Measurements from ENCODE around the gene TP53I11.

TP53I11 gene

DNA sequence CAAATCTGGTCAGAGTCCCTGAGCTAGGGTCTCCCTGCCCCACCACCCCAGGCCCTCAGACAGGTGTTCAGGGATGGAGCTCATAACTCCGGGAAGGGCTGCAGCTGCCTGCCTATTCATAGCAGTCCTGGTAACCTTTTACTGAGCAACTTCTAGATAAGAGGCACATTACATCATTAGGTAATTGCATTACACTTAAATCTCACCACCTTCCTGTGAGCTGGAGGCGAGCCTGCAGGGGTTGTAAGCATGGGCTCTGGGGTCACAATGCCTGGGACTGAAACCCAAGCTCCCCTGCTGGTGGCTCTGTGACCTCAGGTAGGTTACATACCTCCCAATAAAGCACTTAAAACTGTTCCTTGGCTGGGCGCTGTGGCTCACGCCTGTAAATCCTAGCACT, 22.5 kb downstream of the TP53I11 start:
- CTCF ChIA-PET = interaction anchor here (0.9 to 24.5 kb wide), 22 partner anchors 10 to 405 kb away, joined by 3 to 2237 read pairs (median 6); partner anchors contain the start of gene TP53I11
- DNase-seq (ENCODE audit: low read depth, low spot score) = no peak
- POLR2A ChIA-PET = no interaction called here
- H3K4me3 ChIP-seq (ENCODE audit: low read depth, low read length) = no peak overlapping the region
- TF ChIP-seq, protein P1, sequence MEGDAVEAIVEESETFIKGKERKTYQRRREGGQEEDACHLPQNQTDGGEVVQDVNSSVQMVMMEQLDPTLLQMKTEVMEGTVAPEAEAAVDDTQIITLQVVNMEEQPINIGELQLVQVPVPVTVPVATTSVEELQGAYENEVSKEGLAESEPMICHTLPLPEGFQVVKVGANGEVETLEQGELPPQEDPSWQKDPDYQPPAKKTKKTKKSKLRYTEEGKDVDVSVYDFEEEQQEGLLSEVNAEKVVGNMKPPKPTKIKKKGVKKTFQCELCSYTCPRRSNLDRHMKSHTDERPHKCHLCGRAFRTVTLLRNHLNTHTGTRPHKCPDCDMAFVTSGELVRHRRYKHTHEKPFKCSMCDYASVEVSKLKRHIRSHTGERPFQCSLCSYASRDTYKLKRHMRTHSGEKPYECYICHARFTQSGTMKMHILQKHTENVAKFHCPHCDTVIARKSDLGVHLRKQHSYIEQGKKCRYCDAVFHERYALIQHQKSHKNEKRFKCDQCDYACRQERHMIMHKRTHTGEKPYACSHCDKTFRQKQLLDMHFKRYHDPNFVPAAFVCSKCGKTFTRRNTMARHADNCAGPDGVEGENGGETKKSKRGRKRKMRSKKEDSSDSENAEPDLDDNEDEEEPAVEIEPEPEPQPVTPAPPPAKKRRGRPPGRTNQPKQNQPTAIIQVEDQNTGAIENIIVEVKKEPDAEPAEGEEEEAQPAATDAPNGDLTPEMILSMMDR (IDR thresholded peaks at IDR 0.05; ENCODE audit: insufficient read depth, low read length, missing control alignments) = no peak

DNA sequence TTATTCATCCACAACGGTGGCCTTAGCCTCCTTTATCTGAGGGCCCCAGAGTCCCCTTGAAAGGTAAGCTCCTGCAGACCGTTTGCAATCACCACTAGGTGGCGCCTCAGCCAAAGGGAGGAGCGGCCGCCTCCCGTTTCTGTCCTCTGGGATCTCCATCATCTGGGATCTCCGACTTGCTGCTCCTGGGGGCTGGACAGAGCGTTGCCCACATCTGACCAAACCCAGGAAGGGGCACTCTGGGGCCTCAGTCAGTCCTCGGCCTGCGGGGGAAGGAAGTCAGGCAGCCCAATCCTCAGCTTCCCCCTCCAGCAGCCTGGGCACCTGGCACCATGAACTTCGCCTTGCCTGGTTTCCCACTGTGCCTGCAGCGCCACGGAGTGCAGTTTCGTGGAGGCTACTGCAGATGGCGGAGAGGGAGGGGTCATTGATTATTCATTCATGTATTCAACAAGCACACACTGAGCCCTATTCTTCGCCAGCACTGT, 23.5 kb downstream of the TP53I11 start:
- ChIA-PET CTCF (interaction anchor here (0.6 to 24.5 kb wide), 41 partner anchors 9 to 405 kb away, joined by 3 to 2237 read pairs (median 4); partner anchors contain the start of gene TP53I11), POLR2A (no interaction called here)
- H3K4me3 ChIP-seq (ENCODE audit: low read depth, low read length) = no peak overlapping the region
- DNase-seq (ENCODE audit: low read depth, low spot score) = no peak
- TF ChIP-seq, protein P1 (IDR thresholded peaks at IDR 0.05; ENCODE audit: insufficient read depth, low read length, missing control alignments) = peak; percentile 89

DNA sequence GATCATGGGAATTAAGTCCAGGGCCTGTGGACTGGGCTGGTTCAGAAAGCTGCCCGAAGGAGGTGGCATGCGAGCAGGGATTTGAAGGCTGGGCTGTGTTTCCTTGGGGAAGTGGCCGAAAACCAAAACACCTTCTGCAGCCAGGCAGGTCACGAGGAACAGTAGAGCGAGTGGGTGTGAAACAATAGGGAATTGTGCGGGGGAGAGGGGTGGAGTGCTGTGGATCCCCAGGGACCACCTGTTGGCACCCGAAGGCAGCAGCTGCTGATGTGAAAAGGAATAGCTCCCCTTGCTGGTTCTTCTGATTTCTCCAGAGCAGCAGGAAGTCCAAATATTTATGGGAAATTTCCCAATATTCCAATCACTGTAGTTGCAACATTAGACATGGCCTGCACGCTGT, 24.6 kb downstream of the TP53I11 start:
- ChIA-PET CTCF (interaction anchor here (1.0 to 24.5 kb wide), 20 partner anchors 8 to 406 kb away, joined by 3 to 2237 read pairs (median 6); no protein-coding TSS in a partner anchor), POLR2A (no interaction called here)
- no peak for DNase-seq (ENCODE audit: low read depth, low spot score)

DNA sequence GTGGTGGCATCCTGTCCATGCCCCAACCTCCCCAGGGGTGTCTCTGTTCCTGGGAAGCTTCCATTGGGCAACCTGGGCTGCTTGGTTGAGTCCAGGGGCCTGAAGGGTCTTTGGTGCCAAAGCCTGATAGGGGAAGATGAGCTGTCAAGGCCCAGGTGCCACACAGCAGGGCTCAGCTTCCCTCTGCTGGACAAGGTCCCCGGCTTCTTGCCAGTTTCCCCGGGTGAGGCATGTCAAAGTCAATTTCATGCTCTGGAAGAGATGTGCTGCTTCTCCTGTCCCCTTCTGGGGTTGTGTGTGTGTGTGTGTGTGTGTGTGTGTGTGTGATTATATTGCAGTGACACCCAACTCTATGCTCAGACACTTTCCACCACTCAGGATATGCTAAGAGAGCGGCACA, 26.9 kb downstream of the TP53I11 start:
- no peak overlapping the region for H3K4me3 ChIP-seq (ENCODE audit: low read depth, low read length)
- no peak for DNase-seq (ENCODE audit: low read depth, low spot score)
- TF ChIP-seq, protein P1 (IDR thresholded peaks at IDR 0.05; ENCODE audit: insufficient read depth, low read length, missing control alignments) = no peak
- ChIA-PET POLR2A (no interaction called here), CTCF (interaction anchor here (0.7 to 2.9 kb wide), 12 partner anchors 9 to 367 kb away, joined by 3 to 13 read pairs (median 3); no protein-coding TSS in a partner anchor)

More for the DNA sequence above, 24.6 kb downstream of the TP53I11 start:
- TF ChIP-seq, protein P1 (IDR thresholded peaks at IDR 0.05; ENCODE audit: insufficient read depth, low read length, missing control alignments) = no peak
- no peak overlapping the region for H3K4me3 ChIP-seq (ENCODE audit: low read depth, low read length)

DNA sequence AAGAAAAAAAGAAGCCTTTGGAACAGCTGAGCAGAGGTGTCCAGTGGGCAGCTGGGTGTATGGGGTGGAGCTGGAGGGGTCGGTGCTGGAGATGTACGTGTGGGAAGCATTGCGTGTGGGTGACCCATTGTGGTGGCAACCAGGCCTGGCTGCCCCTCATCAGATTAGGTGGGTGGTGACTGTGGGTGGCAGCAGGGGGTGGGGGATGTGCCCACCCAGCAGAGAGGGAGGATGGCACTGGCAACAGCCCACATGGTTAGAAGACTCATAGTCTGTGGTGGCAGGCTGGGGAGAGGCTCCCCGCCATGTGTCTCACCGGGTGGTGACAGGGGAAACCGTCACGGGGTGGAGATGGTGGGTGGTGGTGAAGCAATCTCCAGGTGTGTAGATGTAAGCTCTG, 27.6 kb downstream of the TP53I11 start:
- TF ChIP-seq, protein P1 (IDR thresholded peaks at IDR 0.05; ENCODE audit: insufficient read depth, low read length, missing control alignments) = no peak
- ChIA-PET POLR2A (no interaction called here), CTCF (interaction anchor here (0.9 to 2.9 kb wide), 11 partner anchors 8 to 366 kb away, joined by 3 to 13 read pairs (median 3); no protein-coding TSS in a partner anchor)
- no peak for DNase-seq (ENCODE audit: low read depth, low spot score)
- H3K4me3 ChIP-seq (ENCODE audit: low read depth, low read length) = no peak overlapping the region

DNA sequence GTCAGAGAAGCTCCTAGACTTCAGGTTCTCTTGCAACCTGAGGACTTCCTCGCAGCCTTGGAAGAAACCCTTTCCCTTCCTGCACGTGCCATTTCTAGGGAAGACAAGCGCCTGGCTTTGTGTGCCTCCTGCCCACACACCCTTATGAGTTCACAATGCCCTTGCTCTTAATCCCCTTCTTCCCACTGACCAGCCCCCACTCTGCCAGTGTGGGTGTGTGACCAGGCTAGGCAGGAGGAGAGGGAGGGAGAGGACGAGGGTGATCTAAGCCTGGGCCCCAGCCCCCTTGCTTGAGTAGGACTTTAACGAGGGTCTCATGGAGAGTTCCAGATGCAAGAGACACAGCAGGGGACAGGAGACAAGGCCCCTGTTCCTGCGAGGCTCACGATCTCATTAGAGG, 30.2 kb downstream of the TP53I11 start:
- POLR2A ChIA-PET = no interaction called here
- DNase-seq (ENCODE audit: low read depth, low spot score) = no peak
- TF ChIP-seq, protein P1 (IDR thresholded peaks at IDR 0.05; ENCODE audit: insufficient read depth, low read length, missing control alignments) = no peak
- CTCF ChIA-PET = interaction anchor here (0.9 to 4.4 kb wide), 8 partner anchors 7 to 363 kb away, joined by 3 to 29 read pairs (median 5); no protein-coding TSS in a partner anchor
- no peak overlapping the region for H3K4me3 ChIP-seq (ENCODE audit: low read depth, low read length)

Data from AG04449 (cell line).